Measurements from ENCODE around the gene LRP2.

Gene LRP2

DNA sequence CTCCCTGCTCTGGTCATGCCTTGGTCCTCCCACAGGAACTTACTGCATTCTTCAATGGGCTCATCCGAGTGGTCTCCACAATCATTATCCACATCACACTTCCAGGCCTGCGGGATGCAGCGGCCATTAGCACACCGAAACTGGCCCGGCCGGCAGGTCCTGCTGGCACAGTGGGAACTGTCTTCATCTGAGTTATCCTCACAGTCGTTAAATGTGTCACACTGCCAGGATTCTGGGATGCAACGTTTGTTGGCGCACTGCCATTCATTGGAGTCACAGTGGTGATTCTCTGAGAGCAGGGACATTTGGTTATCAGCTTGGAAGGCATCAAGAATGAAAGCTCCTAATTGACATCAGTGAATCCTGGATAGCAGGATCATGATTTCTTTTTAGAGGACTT, 188.5 kb downstream of the LRP2 start:
- Histone ChIP-seq H3K27ac (ENCODE audit: low read depth, low read length) (no peak overlapping the region), H3K4me1 (ENCODE audit: insufficient read depth, low read length) (0 out of 2 replicates have a peak, but pooled peaks cover 2% of the 10 kb centered on the region), H3K9ac (ENCODE audit: low read depth, low read length) (no peak overlapping the region), H3K36me3 (ENCODE audit: insufficient read depth, low read length) (peaks cover 2% of the 10 kb centered on the region; the same call in 1 of the 2 replicates), H3K4me3 (ENCODE audit: low read length) (no peak overlapping the region), H3K27me3 (ENCODE audit: insufficient read depth, low read length) (no peaks in the 10 kb centered on the region), H3K9me3 (ENCODE audit: insufficient read depth, low read depth, low read length) (no peaks in the 10 kb centered on the region)
- 93% methylated on average over 9 of the region's 9 CpGs for WGBS

DNA sequence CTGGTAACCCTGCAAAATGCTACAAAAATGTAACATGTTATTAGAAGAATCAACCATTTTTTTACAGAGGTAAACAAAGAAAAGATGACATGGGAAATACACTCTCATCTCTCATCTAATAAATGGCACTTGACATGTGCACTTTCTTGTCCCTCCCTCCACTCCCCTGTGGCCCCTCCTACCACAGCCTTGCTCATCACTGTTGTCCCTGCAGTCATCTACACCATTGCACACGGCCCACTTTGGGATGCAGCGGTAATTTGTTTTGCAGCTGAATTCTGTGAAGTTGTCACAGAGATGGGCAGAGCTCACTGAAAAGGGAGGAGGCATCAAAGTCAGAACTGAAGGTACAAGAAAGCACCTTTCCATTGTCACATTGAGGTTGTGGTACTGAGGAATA, 189.4 kb downstream of the LRP2 start:
- H3K4me3 ChIP-seq (ENCODE audit: low read length) = no peak overlapping the region
- WGBS = 100% methylated on average over 2 of the region's 2 CpGs
- H3K9me3 ChIP-seq (ENCODE audit: insufficient read depth, low read depth, low read length) = no peaks in the 10 kb centered on the region
- H3K4me1 ChIP-seq (ENCODE audit: insufficient read depth, low read length) = no peaks in the 10 kb centered on the region
- H3K36me3 ChIP-seq (ENCODE audit: insufficient read depth, low read length) = peaks cover 2% of the 10 kb centered on the region; the same call in 1 of the 2 replicates
- no peak overlapping the region for H3K9ac ChIP-seq (ENCODE audit: low read depth, low read length)
- no peaks in the 10 kb centered on the region for H3K27me3 ChIP-seq (ENCODE audit: insufficient read depth, low read length)
- no peak overlapping the region for H3K27ac ChIP-seq (ENCODE audit: low read depth, low read length)

DNA sequence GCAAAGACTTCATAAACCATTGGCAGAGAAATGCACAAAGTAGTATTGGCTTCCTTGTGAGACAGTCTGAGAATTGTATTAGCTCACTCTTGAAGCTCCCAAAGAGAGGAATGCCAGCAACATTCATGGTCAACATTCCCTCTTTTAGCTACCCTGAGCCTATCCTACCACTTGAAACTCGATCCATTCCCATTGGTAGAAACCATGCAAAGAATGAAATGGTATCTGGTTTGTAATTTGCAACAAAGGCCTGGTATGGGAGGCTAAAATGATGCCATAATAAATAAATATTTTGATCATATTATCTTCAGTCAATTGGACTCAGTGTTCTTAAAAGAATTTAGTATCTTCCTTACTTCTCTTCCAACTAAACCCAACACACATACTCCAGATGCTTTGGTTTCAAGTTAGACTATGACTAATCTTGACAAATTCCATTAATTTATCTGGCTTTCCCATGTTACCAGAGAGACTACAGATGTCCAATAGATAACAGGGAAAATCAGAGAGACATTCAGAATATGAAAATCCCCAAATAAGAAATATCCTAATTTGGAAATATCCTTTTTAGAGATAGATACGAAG, 190.1 kb downstream of the LRP2 start:
- no peak overlapping the region for H3K4me3 ChIP-seq (ENCODE audit: low read length)
- no peaks in the 10 kb centered on the region for H3K4me1 ChIP-seq (ENCODE audit: insufficient read depth, low read length)
- H3K9ac ChIP-seq (ENCODE audit: low read depth, low read length) = no peak overlapping the region
- H3K27me3 ChIP-seq (ENCODE audit: insufficient read depth, low read length) = no peaks in the 10 kb centered on the region
- no CpG with 5 or more reads among the region's 2 CpGs for WGBS
- peaks cover 2% of the 10 kb centered on the region; the same call in 1 of the 2 replicates for H3K36me3 ChIP-seq (ENCODE audit: insufficient read depth, low read length)
- no peak overlapping the region for H3K27ac ChIP-seq (ENCODE audit: low read depth, low read length)
- no peaks in the 10 kb centered on the region for H3K9me3 ChIP-seq (ENCODE audit: insufficient read depth, low read depth, low read length)

- no peaks in the 10 kb centered on the region for H3K4me1 ChIP-seq (ENCODE audit: insufficient read depth, low read length)
- peaks cover 7% of the 10 kb centered on the region; the same call in 1 of the 2 replicates for H3K36me3 ChIP-seq (ENCODE audit: insufficient read depth, low read length)
- WGBS = 92% methylated on average over 3 of the region's 3 CpGs
- no peaks in the 10 kb centered on the region for H3K27me3 ChIP-seq (ENCODE audit: insufficient read depth, low read length)
- no peak overlapping the region for H3K4me3 ChIP-seq (ENCODE audit: low read length)
- no peaks in the 10 kb centered on the region for H3K9me3 ChIP-seq (ENCODE audit: insufficient read depth, low read depth, low read length)
- H3K9ac ChIP-seq (ENCODE audit: low read depth, low read length) = no peak overlapping the region
- H3K27ac ChIP-seq (ENCODE audit: low read depth, low read length) = no peak overlapping the region
Measured at GRCh38 chr2:169165791-169166190, 196.5 kb downstream of the LRP2 start.

GRCh38 chr2:169164311-169164710, 198.0 kb downstream of the LRP2 start:
- peaks cover 6% of the 10 kb centered on the region; the same call in 1 of the 2 replicates for H3K36me3 ChIP-seq (ENCODE audit: insufficient read depth, low read length)
- H3K9ac ChIP-seq (ENCODE audit: low read depth, low read length) = no peak overlapping the region
- WGBS = 42% methylated on average over 2 of the region's 2 CpGs
- no peaks in the 10 kb centered on the region for H3K27me3 ChIP-seq (ENCODE audit: insufficient read depth, low read length)
- no peaks in the 10 kb centered on the region for H3K4me1 ChIP-seq (ENCODE audit: insufficient read depth, low read length)
- no peaks in the 10 kb centered on the region for H3K9me3 ChIP-seq (ENCODE audit: insufficient read depth, low read depth, low read length)
- no peak overlapping the region for H3K27ac ChIP-seq (ENCODE audit: low read depth, low read length)
- H3K4me3 ChIP-seq (ENCODE audit: low read length) = no peak overlapping the region

- Histone ChIP-seq H3K36me3 (ENCODE audit: insufficient read depth, low read length) (peaks cover 4% of the 10 kb centered on the region; the same call in 1 of the 2 replicates), H3K4me3 (ENCODE audit: low read length) (no peak overlapping the region), H3K9me3 (ENCODE audit: insufficient read depth, low read depth, low read length) (no peaks in the 10 kb centered on the region), H3K9ac (ENCODE audit: low read depth, low read length) (no peak overlapping the region), H3K27ac (ENCODE audit: low read depth, low read length) (no peak overlapping the region), H3K4me1 (ENCODE audit: insufficient read depth, low read length) (no peaks in the 10 kb centered on the region), H3K27me3 (ENCODE audit: insufficient read depth, low read length) (no peaks in the 10 kb centered on the region)
- WGBS = 91% methylated on average over 4 of the region's 4 CpGs
Measured at GRCh38 chr2:169162613-169163012, 199.7 kb downstream of the LRP2 start.

DNA sequence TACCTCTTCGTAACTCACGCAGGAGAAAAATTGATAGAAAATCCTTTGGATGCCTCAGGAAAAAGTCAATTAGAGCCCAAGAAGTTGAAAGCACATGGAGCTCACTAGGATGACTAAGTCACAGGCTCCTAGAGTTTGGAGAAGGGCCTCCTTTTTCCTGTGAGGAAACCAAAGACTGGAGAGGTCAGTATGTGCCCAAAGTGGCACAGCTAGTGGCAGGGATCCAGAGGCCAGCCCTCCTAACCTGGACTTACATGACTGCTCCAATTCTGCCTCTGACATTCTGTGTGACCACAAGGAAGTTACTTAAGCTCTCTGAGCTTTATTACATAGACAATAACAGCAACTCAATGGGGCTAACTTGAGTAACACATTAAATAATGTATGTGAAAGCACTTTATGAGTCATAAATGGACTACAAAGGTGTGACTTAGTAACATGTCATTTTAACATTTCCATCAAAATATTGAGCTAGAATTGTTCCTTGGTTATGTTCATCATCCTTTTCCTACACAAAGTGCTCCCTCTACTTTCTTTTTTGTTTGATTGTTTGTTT, 201.3 kb downstream of the LRP2 start:
- WGBS = 93% methylated on average over 2 of the region's 2 CpGs

DNA sequence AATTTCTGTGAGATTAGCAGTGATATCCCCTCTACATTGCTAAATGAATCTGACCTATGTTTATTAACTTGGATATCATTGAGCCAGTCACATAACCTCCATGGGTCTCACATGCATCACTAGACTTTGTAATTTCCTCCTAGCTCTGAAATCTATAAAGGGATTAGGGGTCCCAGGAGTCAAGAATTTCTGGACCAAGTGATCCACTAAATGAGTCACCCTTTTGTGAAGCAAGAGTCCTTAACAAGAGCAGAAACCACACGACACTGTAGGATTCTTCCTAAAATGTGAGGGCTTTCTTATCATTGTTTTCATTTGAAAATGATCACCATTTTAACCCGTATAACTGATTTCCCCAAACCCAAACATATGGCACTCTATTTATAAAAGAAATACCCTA, 202.6 kb downstream of the LRP2 start:
- WGBS = 67% methylated on average over 2 of the region's 2 CpGs
- Histone ChIP-seq H3K9ac (ENCODE audit: low read depth, low read length) (no peak overlapping the region), H3K4me1 (ENCODE audit: insufficient read depth, low read length) (no peaks in the 10 kb centered on the region), H3K27me3 (ENCODE audit: insufficient read depth, low read length) (no peaks in the 10 kb centered on the region), H3K27ac (ENCODE audit: low read depth, low read length) (no peak overlapping the region), H3K9me3 (ENCODE audit: insufficient read depth, low read depth, low read length) (no peaks in the 10 kb centered on the region), H3K4me3 (ENCODE audit: low read length) (no peak overlapping the region), H3K36me3 (ENCODE audit: insufficient read depth, low read length) (peaks cover 9% of the 10 kb centered on the region; the same call in 1 of the 2 replicates)

More for the DNA sequence above, 201.3 kb downstream of the LRP2 start:
- Histone ChIP-seq H3K27ac (ENCODE audit: low read depth, low read length) (no peak overlapping the region), H3K4me3 (ENCODE audit: low read length) (no peak overlapping the region), H3K4me1 (ENCODE audit: insufficient read depth, low read length) (no peaks in the 10 kb centered on the region), H3K36me3 (ENCODE audit: insufficient read depth, low read length) (peaks cover 9% of the 10 kb centered on the region; the same call in 1 of the 2 replicates), H3K9me3 (ENCODE audit: insufficient read depth, low read depth, low read length) (no peaks in the 10 kb centered on the region), H3K27me3 (ENCODE audit: insufficient read depth, low read length) (no peaks in the 10 kb centered on the region), H3K9ac (ENCODE audit: low read depth, low read length) (no peak overlapping the region)

GRCh38 chr2:169158874-169159273, 203.5 kb downstream of the LRP2 start:
- Histone ChIP-seq H3K9ac (ENCODE audit: low read depth, low read length) (no peak overlapping the region), H3K27me3 (ENCODE audit: insufficient read depth, low read length) (no peaks in the 10 kb centered on the region), H3K9me3 (ENCODE audit: insufficient read depth, low read depth, low read length) (no peaks in the 10 kb centered on the region), H3K4me3 (ENCODE audit: low read length) (no peak overlapping the region), H3K4me1 (ENCODE audit: insufficient read depth, low read length) (no peaks in the 10 kb centered on the region), H3K36me3 (ENCODE audit: insufficient read depth, low read length) (peaks cover 10% of the 10 kb centered on the region; the same call in 1 of the 2 replicates), H3K27ac (ENCODE audit: low read depth, low read length) (no peak overlapping the region)
- WGBS = no CpG with 5 or more reads among the region's 1 CpG

DNA sequence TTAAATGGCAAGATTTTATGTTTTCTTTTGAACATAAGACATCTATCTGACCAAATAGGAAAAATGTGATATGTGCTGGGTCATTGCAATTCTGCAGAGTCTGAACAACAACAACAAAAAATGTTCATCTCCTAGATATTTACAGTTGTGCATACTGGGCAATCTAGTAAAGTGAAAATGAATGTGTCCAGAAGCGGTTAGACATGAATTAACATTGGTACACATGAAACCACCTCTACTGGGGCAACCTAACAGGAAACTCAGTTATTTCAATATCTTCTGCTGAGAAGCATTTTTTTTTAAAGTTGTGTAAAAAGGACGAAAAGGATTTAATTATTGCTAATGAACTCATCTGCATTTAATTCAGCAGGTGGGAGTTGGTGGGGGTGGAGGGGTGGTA, 216.1 kb downstream of the LRP2 start:
- no peak overlapping the region for H3K4me3 ChIP-seq (ENCODE audit: low read length)
- no peak overlapping the region for H3K9ac ChIP-seq (ENCODE audit: low read depth, low read length)
- 95% methylated on average over 2 of the region's 2 CpGs for WGBS
- H3K9me3 ChIP-seq (ENCODE audit: insufficient read depth, low read depth, low read length) = no peaks in the 10 kb centered on the region
- no peaks in the 10 kb centered on the region for H3K27me3 ChIP-seq (ENCODE audit: insufficient read depth, low read length)
- H3K4me1 ChIP-seq (ENCODE audit: insufficient read depth, low read length) = peaks cover 5% of the 10 kb centered on the region; the same call in 1 of the 2 replicates
- peaks cover 2% of the 10 kb centered on the region; the same call in 1 of the 2 replicates for H3K36me3 ChIP-seq (ENCODE audit: insufficient read depth, low read length)
- no peak overlapping the region for H3K27ac ChIP-seq (ENCODE audit: low read depth, low read length)

GRCh38 chr2:169143998-169144397, 218.3 kb downstream of the LRP2 start:
- H3K9ac ChIP-seq (ENCODE audit: low read depth, low read length) = no peak overlapping the region

More at GRCh38 chr2:169143998-169144397, 218.3 kb downstream of the LRP2 start:
- H3K4me3 ChIP-seq (ENCODE audit: low read length) = no peak overlapping the region
- no peak overlapping the region for H3K27ac ChIP-seq (ENCODE audit: low read depth, low read length)
- H3K27me3 ChIP-seq (ENCODE audit: insufficient read depth, low read length) = no peaks in the 10 kb centered on the region
- peaks cover 22% of the 10 kb centered on the region for H3K4me1 ChIP-seq (ENCODE audit: insufficient read depth, low read length)
- 87% methylated on average over 3 of the region's 3 CpGs for WGBS
- H3K9me3 ChIP-seq (ENCODE audit: insufficient read depth, low read depth, low read length) = no peaks in the 10 kb centered on the region
- H3K36me3 ChIP-seq (ENCODE audit: insufficient read depth, low read length) = peaks cover 2% of the 10 kb centered on the region; the same call in 1 of the 2 replicates

Data from HUES64 (cell line).